Stimulated activated CD8-positive, alpha-beta memory T cell treated with anti-CD3 and anti-CD28 coated beads, Interleukin-7, amount 100 ng/mL, for 1 hour (primary cell): ENCODE results near the gene NR1H4.
"Not testable (repeated sequence)": the region's sequence is repeated elsewhere in the genome, so short reads cannot be mapped to it uniquely, and the experiment has no call there.

Source experiments
- DNase-seq, 2 donors: peaks; one replicate each; pipeline ENCODE4 v3.0.0-alpha.2; 2020; ENCODE audit warnings: low read depth in 2 of 2

The NR1H4 gene

DNA sequence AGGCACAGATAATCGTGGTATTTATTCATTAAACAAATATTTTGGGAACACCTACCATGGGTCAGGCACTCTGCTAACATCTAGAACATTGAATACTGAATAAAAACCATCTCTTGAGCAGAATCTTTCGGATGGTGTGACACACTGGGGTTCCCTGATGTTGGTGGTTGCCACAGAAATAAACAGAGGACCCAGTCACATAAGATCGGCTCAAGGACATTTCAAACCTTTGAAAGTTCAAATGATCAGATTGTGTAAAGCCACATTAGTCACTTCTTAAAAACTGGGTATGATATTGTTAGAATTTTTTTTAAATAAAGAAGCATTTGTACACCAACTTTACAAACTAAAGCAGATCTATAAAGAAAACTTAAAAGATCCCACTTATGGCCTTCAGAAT is 39.0 kb downstream of the NR1H4 start:
- no peak for DNase-seq

DNA sequence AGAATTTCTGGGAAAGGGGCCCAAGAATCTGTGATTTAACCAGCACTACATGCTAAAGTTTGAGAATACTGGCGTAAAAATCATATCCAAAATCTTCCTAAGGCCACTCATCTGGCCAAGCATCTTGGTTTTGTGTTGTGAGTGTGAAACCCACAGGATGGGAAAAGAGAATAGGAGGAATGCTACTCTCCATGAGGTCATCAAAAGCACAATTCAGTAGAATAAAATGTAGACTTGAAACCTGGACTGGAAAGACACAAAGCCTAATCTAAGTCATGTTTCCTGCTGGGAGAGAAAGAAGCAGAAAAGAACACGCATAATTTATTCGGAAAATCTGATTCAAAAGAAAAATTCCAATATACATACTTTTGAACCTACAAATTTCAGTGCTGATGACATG is 42.3 kb downstream of the NR1H4 start:
- DNase-seq: no peak

- DNase-seq: no peak
Measured at GRCh38 chr12:100518376-100518775, 44.7 kb downstream of the NR1H4 start.

DNA sequence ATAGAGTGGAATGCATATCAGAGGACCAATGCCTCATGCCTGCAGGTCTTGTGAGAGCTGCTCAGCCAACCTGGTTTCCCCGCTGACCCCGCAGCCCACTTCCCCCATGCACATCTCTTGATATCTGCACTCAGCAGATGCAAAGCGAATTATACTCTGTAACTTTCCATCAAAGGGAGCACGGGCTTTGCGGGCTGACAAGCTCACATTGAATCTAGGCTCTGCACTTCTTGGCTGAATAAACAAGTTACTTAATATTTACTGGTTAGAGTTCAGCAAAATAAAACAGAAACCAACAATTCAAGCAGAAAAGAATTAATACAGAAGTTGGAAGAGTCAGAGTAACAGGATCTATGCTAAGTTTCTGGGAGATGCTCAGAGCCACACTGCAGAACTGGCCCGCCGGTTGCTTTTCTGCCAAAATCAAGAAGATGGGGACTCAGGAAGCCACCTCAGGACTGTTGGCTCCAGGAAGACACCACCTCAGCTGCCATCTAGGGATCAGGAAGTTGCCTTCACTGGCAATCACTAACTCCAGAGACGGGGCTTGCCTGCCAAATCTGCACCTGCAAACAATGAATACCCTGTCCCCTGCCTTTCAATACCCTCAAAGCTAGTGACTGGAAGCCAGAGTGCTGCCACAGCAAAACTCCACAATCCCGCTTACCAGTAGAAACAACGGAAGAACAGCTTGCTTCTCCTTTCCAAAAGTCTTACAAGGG is 46.5 kb downstream of the NR1H4 start:
- no peak for DNase-seq

DNA sequence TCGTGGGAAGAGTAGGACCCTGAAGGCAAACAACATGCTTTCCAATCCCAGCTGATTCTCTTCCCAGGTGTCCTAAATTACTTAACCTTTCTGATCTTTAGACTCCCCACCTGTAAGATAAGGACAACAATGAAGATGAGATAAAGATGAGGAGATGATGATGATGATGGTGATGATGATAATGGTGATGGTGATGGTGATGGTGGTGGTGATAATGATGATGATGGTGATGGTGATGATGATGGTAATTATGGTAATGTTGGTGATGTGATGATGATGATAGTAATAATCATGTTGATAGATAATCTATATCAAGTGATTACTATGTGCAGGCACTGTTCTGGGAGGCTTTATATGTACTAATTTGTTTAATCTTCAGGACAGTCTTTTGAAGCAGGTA is 48.3 kb downstream of the NR1H4 start:
- no peak for DNase-seq

DNA sequence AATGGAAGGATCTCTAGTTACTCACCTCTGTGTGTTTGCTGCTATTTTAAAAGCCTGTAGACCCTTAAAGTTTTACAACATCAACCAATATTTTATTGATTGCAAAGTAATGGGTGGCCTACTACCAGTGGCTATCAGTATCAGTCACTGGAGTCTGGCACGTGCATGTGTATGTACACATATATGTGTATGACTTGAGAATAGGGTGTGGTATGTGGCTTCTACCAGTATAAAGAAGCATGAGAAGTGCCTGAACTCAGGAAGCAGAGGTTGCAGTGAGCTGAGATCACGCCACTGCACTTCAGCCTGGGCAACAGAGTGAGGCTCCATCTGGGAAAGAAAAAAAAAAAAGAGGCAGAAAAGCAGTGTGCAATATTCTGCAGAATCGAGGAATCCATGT is 54.4 kb downstream of the NR1H4 start:
- DNase-seq: no peak

DNA sequence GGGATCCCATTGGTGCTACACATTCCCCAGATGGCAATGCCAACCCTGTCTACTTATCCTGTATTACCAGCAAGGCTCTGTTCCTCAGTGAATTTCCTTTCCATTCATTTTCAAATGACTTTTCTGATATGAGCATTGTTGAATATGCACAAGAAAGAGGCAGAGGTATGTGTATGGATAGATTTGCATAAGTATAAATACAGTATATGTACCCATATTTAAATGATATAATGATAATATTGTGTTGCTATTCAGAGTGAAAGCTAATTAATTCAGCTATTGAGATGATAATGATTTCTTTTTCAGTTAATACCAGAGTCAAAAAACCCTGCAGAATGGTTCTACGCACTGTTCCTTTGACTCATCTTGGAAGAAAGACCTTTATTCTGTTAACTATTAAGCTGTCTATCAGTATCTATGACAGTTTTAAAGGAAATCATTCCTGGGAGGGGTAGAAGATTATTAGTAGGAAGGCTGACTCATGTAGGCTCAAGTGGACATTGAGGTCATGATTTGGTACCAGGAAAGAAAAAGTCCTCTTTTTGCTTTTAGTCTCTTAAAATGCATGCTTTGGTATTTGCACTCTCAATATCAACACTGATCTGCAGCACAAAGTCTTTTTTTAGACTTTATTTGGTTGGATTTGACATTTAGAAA is 54.9 kb downstream of the NR1H4 start:
- DNase-seq: no peak

DNA sequence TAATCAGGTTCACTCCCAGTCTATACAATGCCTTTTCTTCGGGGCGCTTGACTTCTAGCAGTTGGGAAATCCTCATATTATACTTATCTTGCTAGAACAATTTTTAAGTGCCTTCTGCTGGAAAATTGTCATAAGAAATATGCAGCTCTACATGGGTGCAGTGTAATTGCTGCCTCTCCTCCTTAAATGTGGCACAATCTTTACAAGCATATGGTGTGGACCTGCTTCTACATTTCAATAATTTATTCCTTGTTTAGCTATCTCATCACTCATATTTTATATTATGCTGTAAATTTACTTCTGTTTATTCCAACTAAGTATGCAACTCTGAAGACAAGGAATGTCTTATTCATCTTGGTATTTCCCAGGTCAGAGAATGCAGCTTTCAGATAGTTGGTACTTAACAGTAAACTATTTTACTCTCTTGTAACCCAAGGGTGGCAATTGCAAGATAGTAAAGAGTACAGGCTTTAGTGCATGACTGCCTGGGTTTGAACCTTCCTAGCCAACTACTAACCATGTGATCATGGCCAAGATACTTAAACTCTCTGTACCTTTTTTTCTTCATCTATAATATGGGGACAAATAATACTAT is 56.2 kb downstream of the NR1H4 start:
- no peak for DNase-seq

DNA sequence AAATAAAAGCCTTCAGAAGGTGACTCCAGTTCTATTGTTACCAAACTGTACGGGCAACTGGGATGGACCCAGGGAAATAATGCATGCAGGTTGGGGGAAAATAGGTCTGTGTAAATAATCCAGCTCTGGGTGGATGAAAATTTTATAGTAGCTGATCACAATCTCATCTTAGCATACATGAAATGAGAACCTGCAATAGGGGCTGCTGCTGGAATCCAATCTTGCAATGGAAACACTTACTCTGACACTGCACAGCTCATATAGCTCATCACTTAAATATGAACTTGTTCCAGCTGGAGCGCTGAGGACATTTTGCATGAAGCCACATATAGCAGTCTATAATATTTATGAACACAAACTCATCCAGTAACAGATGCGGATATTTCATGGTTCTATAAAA is 59.7 kb downstream of the NR1H4 start:
- no peak for DNase-seq

- DNase-seq: no peak
Measured at GRCh38 chr12:100534625-100535227, 61.1 kb downstream of the NR1H4 start.

GRCh38 chr12:100539202-100539601 is 65.5 kb downstream of the NR1H4 start:
- DNase-seq: no peak

DNA sequence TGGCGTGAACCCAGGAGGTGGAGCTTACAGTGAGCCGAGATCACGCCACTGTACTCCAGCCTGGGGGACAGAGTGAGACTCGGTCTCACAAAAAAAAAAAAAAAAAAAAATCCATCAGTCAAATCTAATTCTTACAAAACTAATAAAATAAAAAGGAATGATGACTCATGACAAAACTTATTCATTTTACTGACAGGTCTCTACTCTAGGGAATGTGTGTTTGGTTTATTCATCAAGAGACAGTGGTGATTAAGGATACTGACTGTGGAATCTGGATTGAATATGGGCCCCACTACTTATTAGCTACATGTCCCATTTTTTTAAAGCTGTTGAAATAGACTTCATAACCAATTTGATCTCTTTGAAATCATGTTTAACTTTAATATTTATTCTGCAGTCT is 70.5 kb downstream of the NR1H4 start:
- no peak for DNase-seq

- DNase-seq: no peak
Measured at GRCh38 chr12:100545092-100545491, 71.4 kb downstream of the NR1H4 start.

GRCh38 chr12:100553936-100554335 is 80.3 kb downstream of the NR1H4 start:
- DNase-seq: no peak

DNA sequence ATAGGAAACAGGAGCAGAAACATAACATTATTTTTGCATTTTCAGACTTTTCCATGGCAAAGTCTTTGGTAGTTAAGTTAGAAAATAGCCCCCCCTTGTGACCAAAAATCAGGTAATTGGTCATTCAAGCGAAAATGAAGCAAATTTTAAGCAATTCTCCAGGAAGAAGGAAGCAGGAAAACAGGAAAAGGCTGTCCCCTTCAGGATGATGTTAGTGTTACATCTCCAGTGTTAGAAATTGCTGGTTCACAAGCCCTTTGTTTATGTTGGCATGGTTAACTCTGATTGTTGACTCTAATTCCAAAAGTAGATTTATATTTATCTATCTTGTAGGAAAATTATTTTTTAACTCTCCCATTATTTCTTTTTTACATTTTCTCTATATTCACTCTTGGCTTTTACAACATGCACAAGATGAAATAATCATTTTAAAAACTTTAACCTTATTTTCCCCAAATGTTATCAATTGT is 81.0 kb downstream of the NR1H4 start:
- DNase-seq: no peak

DNA sequence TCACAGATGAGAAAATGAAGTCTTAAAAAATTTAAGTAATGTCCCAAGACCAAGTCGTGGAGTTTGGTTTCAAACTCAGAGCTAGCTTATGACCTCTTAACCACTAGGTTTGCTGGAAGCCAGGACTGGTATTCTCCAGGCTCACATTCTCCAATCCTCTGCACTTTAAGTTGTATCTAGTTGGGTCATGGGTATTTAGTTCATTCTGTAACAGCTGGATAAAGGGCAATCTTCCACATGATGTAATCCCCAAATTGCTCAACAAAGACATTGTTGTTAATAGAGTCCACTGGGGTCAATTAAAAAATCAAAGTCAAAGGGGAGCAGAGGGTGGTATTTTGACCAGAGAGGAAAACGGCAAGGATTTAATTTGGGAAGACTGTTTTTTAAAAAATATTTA is 82.1 kb downstream of the NR1H4 start:
- DNase-seq: no peak

DNA sequence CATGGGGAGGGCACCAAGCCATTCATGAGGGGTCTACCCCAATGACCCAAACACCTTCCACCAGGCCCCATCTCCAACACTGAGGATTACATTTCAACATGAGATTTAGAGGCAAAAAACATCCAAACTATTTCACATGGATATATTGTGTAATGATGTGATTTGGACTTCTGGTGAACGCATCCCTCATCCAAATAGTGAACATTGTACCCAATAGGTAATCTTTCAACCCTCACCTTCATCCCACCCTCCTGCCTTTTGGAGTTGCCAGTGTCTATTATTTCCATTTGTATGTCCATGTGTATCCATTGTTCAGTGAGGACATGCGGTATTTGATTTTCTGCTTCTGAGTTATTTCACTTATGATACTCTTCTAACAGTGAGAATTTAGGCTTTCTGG is 83.7 kb downstream of the NR1H4 start:
- no peak for DNase-seq

- DNase-seq: not testable (repeated sequence)
Measured at GRCh38 chr12:100559261-100559660, 85.6 kb downstream of the NR1H4 start.

GRCh38 chr12:100564090-100564489 is 90.4 kb downstream of the NR1H4 start:
- DNase-seq: no peak

DNA sequence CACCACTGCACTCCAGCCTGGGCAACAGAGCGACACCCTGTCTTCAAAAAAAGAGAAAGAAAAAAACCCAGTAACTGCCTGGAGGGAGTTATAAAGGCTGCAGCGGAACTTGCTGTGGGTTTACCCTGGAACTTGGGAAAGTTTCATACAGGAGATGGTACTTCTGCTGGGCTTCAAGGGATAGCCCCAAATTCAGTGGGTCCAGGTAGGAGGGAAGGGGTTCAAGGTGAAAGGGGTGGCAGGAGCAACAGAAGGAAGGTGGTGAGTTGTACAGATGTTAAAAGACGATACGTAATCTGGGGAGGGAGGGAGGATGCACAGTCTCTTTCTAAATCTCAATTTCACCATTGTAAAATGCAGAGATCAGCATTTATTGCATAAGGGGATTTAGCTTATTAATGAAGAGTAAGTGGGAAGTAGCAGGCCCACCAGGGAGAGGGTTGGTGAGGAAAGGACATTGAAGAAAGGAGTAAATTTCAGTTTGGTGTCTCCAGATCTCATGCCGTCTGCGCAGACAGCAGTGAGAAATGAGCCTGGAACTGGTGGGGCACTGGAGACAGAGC is 91.3 kb downstream of the NR1H4 start:
- DNase-seq: no peak

DNA sequence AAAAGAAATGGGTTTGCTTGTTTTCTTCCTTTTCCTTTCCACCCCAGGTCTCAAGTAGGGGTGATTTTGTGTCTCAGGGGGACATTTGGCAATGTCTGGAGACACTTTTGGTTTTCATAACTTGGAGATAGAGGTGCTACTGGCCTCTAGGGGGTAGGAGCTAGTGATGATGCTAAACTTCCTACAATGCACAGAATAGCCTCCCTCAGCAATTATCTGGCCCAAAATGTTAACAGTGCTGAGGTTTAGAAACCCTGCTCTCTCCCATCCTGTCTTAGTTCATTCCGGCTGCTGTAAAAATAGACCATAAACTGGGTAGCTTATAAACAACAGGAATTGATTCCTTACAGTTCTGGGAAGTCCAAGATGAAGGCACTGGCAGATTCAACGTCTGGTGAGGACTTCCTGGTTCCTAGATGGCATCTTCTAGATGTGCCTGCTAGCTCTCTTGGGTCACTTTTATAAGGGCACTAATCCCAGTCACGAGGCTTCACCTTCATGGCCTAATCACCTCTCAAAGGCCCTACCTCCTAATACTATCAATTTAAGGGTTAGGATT is 92.4 kb downstream of the NR1H4 start:
- DNase-seq: no peak
